ENCODE measurements around the gene CLCN6. TPM values are rescaled to one million over a fixed set of nuclear protein-coding genes. Genes with fewer than 3 reads are reported as not detected.

CLCN6 gene
- polyA plus RNA-seq, 1 donor from 2014 or later: 12.5 TPM

- Histone ChIP-seq H4K20me1 (ENCODE audit: insufficient read depth) (no peaks in the 10 kb centered on the region), H3F3A (ENCODE audit: insufficient read depth, low read length, poor library complexity, severe bottlenecking) (no peaks in the 10 kb centered on the region), H3K4me2 (ENCODE audit: low read length) (no peak overlapping the region), H3K9ac (ENCODE audit: low read length) (no peak overlapping the region), H3K79me2 (replicated peaks; ENCODE audit: insufficient read depth, low read length) (no peaks in the 10 kb centered on the region), H3K9me2 (ENCODE audit: insufficient read depth, low read length) (no peaks in the 10 kb centered on the region), H3K36me3 (ENCODE audit: insufficient read depth, low read length) (no peaks in the 10 kb centered on the region), H2AFZ (ENCODE audit: low read depth, low read length) (no peak overlapping the region), H3K9me3 (ENCODE audit: low read length) (no peaks in the 10 kb centered on the region), H3K27me3 (ENCODE audit: insufficient read depth, low read depth, low read length) (no peaks in the 10 kb centered on the region), H3K27ac (ENCODE audit: low read length) (no peak overlapping the region), H3K4me3 (ENCODE audit: low read length) (no peak overlapping the region)
- TF ChIP-seq POLR2AphosphoS5 (IDR thresholded peaks at IDR 0.05) (no peak), CTCF (IDR thresholded peaks at IDR 0.05; ENCODE audit: poor library complexity, severe bottlenecking) (no peak), TAF1 (IDR thresholded peaks at IDR 0.05; ENCODE audit: low read depth) (no peak), EP300 (conservative IDR thresholded peaks at IDR 0.05; ENCODE audit: poor library complexity, severe bottlenecking) (no peak), RAD21 (conservative IDR thresholded peaks at IDR 0.05) (no peak), EZH2 (IDR thresholded peaks at IDR 0.05; ENCODE audit: borderline replicate concordance, insufficient read depth, low read length, poor library complexity, severe bottlenecking) (no peak)
These were observed 41.5 kb upstream of the CLCN6 start for GRCh38 chr1:11764519-11764918.

DNA sequence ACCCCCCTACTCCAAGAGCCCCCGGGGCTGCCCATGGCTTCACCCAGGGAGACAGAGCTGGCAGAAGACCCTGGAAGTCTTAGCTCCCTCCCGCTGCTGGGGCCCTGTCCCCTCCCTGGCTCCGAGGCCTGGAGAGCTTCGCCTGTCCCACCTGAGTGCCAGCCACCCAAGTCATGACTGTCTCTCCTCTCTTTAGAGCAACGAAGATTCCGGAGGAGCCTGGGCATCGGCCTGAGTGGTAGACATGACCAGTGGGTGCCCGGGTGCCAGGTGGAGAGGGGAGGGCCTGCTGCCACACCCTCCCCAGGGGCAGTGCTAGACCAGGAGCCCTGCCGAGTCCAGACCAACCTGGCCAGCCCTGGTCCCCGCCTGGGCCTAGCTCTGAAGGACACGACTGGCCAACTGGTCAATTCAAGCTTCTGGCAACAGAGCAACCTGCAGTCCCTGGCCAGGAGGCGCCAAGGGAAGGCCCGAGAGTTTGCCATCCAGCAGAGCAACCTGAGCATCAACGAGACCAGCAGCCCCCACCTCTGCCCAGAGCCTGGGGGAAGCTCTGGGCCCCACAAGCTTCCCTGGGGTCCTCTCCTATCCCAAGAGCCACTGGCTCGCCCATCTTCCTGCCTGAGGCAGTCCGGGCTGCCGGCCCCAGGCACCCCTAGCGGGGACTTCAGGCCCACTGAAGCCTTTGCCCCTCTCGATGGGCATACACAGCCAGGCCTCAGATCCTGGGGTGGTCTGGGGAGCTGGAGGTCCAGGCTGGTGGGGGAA is 40.1 kb upstream of the CLCN6 start:
- Histone ChIP-seq H2AFZ (ENCODE audit: low read depth, low read length) (no peak overlapping the region), H3K4me3 (ENCODE audit: low read length) (no peak overlapping the region), H3K27me3 (ENCODE audit: insufficient read depth, low read depth, low read length) (no peaks in the 10 kb centered on the region), H3K36me3 (ENCODE audit: insufficient read depth, low read length) (no peaks in the 10 kb centered on the region), H3K27ac (ENCODE audit: low read length) (no peak overlapping the region), H3K9ac (ENCODE audit: low read length) (no peak overlapping the region), H4K20me1 (ENCODE audit: insufficient read depth) (no peaks in the 10 kb centered on the region), H3K4me2 (ENCODE audit: low read length) (no peak overlapping the region), H3K9me2 (ENCODE audit: insufficient read depth, low read length) (no peaks in the 10 kb centered on the region), H3K9me3 (ENCODE audit: low read length) (no peaks in the 10 kb centered on the region), H3F3A (ENCODE audit: insufficient read depth, low read length, poor library complexity, severe bottlenecking) (no peaks in the 10 kb centered on the region), H3K79me2 (replicated peaks; ENCODE audit: insufficient read depth, low read length) (no peaks in the 10 kb centered on the region)
- TF ChIP-seq, protein P1, sequence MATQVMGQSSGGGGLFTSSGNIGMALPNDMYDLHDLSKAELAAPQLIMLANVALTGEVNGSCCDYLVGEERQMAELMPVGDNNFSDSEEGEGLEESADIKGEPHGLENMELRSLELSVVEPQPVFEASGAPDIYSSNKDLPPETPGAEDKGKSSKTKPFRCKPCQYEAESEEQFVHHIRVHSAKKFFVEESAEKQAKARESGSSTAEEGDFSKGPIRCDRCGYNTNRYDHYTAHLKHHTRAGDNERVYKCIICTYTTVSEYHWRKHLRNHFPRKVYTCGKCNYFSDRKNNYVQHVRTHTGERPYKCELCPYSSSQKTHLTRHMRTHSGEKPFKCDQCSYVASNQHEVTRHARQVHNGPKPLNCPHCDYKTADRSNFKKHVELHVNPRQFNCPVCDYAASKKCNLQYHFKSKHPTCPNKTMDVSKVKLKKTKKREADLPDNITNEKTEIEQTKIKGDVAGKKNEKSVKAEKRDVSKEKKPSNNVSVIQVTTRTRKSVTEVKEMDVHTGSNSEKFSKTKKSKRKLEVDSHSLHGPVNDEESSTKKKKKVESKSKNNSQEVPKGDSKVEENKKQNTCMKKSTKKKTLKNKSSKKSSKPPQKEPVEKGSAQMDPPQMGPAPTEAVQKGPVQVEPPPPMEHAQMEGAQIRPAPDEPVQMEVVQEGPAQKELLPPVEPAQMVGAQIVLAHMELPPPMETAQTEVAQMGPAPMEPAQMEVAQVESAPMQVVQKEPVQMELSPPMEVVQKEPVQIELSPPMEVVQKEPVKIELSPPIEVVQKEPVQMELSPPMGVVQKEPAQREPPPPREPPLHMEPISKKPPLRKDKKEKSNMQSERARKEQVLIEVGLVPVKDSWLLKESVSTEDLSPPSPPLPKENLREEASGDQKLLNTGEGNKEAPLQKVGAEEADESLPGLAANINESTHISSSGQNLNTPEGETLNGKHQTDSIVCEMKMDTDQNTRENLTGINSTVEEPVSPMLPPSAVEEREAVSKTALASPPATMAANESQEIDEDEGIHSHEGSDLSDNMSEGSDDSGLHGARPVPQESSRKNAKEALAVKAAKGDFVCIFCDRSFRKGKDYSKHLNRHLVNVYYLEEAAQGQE (IDR thresholded peaks at IDR 0.05; ENCODE audit: borderline replicate concordance): no peak
- no peak for TF ChIP-seq MXI1 (conservative IDR thresholded peaks at IDR 0.05; ENCODE audit: poor library complexity, severe bottlenecking)
- TF ChIP-seq EZH2 (IDR thresholded peaks at IDR 0.05; ENCODE audit: borderline replicate concordance, insufficient read depth, low read length, poor library complexity, severe bottlenecking): no peak
- TF ChIP-seq SMC3 (conservative IDR thresholded peaks at IDR 0.05; ENCODE audit: poor library complexity): no peak
- no peak for TF ChIP-seq RAD21 (conservative IDR thresholded peaks at IDR 0.05)
- TF ChIP-seq EP300 (conservative IDR thresholded peaks at IDR 0.05; ENCODE audit: poor library complexity, severe bottlenecking): no peak
- no peak for TF ChIP-seq TAF1 (IDR thresholded peaks at IDR 0.05; ENCODE audit: low read depth)
- no peak for TF ChIP-seq POLR2AphosphoS5 (IDR thresholded peaks at IDR 0.05)
- no peak for TF ChIP-seq CTCF (IDR thresholded peaks at IDR 0.05; ENCODE audit: poor library complexity, severe bottlenecking)
